Peyer's patch (tissue), 4 donors: ENCODE measurements around the gene CHCHD4.

Experiments used
- POLR2A ChIP-seq, 2 donors: fragments of 450-650 bp; IDR thresholded peaks; one replicate each; pipeline ENCODE4 v1.5.1; 2017; ENCODE audit warnings: antibody characterized with exemption in 2 of 2, mild to moderate bottlenecking in 2 of 2, moderate library complexity in 2 of 2
- TF ChIP-seq, protein P1 (sequence below), 6 experiments: fragments of 450-650 bp in 4 of 6; fragments of 200-600 bp in 2 of 6; sonication (generic) in 1 of 6; IDR thresholded peaks; one replicate each; pipeline ENCODE4 v1.5.1; 2017 to 2019; ENCODE audit warnings: antibody characterized with exemption in 6 of 6, mild to moderate bottlenecking in 3 of 6, moderate library complexity in 1 of 6

DNA sequence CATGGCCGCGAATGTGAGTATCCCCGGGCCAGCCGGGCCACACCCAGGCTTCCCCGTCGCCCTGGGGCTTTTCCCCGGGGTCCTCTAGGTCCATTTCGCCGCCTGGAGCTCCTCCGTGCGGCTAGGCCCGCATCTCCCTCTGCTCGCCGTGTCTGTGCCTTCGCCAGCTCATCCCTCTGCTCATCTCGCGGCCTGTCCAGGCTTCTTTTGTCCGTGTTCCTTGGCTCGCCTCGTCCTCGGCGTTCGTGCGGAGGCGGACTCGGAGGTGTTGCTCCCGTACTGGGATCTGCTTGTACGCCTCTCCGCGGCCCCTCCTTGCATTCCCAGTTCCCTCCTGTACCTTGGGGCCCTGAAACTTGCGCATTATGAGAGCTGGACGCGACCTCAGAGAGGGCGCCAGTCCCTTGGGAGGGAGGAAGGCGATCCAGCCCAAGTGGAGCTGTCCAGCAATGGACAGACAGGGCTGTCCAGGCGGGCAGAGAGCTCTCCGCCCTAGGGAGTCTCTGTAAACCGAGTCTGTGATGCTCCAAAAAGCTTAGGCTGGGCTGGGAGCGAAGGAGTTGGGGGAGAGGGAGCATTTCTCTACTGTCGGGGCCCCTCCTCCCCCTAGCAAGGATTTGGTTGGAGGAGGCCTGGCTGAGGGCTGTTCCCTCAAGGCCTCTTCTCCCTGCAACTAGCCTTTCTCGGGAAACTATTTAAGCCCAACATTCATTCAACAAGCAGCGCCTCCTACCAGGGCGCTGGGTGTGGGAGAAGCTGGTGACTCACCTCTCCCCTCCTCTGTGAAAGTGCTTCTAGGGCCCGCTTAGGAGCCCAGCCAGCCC is 735 bp upstream of the CHCHD4 start:
- TF ChIP-seq, protein P1, sequence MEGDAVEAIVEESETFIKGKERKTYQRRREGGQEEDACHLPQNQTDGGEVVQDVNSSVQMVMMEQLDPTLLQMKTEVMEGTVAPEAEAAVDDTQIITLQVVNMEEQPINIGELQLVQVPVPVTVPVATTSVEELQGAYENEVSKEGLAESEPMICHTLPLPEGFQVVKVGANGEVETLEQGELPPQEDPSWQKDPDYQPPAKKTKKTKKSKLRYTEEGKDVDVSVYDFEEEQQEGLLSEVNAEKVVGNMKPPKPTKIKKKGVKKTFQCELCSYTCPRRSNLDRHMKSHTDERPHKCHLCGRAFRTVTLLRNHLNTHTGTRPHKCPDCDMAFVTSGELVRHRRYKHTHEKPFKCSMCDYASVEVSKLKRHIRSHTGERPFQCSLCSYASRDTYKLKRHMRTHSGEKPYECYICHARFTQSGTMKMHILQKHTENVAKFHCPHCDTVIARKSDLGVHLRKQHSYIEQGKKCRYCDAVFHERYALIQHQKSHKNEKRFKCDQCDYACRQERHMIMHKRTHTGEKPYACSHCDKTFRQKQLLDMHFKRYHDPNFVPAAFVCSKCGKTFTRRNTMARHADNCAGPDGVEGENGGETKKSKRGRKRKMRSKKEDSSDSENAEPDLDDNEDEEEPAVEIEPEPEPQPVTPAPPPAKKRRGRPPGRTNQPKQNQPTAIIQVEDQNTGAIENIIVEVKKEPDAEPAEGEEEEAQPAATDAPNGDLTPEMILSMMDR (IDR thresholded peaks at IDR 0.05), result no peak
- TF ChIP-seq POLR2A (IDR thresholded peaks at IDR 0.05), result peak; percentile 16 to 61
